ENCODE measurements around the gene PEG3. TPM values are rescaled to one million over a fixed set of nuclear protein-coding genes. Genes with fewer than 3 reads are reported as not detected.

PEG3 gene
- total RNA-seq, 1 donor from 2014 or later: not detected

DNA sequence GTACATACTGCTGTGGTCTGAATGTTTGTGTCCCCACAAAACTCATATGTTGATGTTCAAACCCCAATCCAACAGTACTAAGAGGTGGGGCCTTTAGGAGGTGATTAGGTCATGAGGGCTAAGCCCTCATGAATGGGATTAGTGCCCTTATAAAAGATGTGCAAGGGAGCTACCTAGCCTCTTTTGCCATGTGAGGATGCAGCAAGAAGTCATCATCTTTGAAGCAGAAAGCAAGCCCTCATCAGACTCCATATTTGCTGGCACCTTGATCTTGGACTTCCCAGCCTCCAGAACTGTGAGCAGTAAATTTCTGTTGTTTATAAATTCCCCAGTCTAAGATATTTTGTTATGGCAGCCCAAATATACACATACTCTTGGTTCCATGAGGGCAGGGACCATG lies 33.9 kb downstream of the PEG3 start:
- Histone ChIP-seq H3K27me3 (ENCODE audit: insufficient read depth, low read length) (no peaks in the 10 kb centered on the region), H3K79me2 (ENCODE audit: insufficient read depth, low read length) (no peaks in the 10 kb centered on the region), H2AFZ (ENCODE audit: low read depth, low read length) (no peak overlapping the region), H3K36me3 (ENCODE audit: insufficient read depth, low read length) (no peaks in the 10 kb centered on the region), H3K27ac (ENCODE audit: low read depth, low read length) (no peak overlapping the region), H3K4me1 (ENCODE audit: insufficient read depth, low read length) (no peaks in the 10 kb centered on the region), H4K20me1 (ENCODE audit: insufficient read depth, low read length) (no peaks in the 10 kb centered on the region), H3K4me3 (ENCODE audit: insufficient read depth, low read depth, low read length) (no peak overlapping the region), H3K4me2 (ENCODE audit: low read length) (no peak overlapping the region), H3K9ac (ENCODE audit: low read length) (no peak overlapping the region), H3K9me3 (ENCODE audit: insufficient read depth, low read depth, low read length) (peaks cover 20% of the 10 kb centered on the region)
- no peak for DNase-seq (ENCODE audit: low read depth)
- FAIRE-seq: no peak
- TF ChIP-seq, protein P1, sequence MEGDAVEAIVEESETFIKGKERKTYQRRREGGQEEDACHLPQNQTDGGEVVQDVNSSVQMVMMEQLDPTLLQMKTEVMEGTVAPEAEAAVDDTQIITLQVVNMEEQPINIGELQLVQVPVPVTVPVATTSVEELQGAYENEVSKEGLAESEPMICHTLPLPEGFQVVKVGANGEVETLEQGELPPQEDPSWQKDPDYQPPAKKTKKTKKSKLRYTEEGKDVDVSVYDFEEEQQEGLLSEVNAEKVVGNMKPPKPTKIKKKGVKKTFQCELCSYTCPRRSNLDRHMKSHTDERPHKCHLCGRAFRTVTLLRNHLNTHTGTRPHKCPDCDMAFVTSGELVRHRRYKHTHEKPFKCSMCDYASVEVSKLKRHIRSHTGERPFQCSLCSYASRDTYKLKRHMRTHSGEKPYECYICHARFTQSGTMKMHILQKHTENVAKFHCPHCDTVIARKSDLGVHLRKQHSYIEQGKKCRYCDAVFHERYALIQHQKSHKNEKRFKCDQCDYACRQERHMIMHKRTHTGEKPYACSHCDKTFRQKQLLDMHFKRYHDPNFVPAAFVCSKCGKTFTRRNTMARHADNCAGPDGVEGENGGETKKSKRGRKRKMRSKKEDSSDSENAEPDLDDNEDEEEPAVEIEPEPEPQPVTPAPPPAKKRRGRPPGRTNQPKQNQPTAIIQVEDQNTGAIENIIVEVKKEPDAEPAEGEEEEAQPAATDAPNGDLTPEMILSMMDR (IDR thresholded peaks at IDR 0.05; ENCODE audit: insufficient read depth, low read depth, low read length): no peak
- no peak for TF ChIP-seq EZH2 (IDR thresholded peaks at IDR 0.05; ENCODE audit: insufficient read depth, low read length)
- H3K4me3 Mint-ChIP-seq (ENCODE audit: unreplicated experiment): no peak overlapping the region
- H3K36me3 Mint-ChIP-seq (ENCODE audit: low read depth, unreplicated experiment): no peaks in the 10 kb centered on the region
- H3K9me3 Mint-ChIP-seq (ENCODE audit: unreplicated experiment): peaks cover 15% of the 10 kb centered on the region
- H3K27ac Mint-ChIP-seq (ENCODE audit: unreplicated experiment): no peak overlapping the region
- H3K27me3 Mint-ChIP-seq (ENCODE audit: low read depth, unreplicated experiment): no peaks in the 10 kb centered on the region
- no peaks in the 10 kb centered on the region for H3K4me1 Mint-ChIP-seq (ENCODE audit: low read depth, unreplicated experiment)

Other genes starting within 250 kb of the PEG3 start
- gene ZNF71, start 245.4 kb downstream of the PEG3 start, total RNA-seq: 10.9 and 12.2 TPM in 2 replicates
- gene SMIM17, start 197.6 kb downstream of the PEG3 start, total RNA-seq: 0.27 TPM in 1 of 2 replicates, not detected in the other
- gene ZNF835, start 169.0 kb downstream of the PEG3 start, total RNA-seq: not detected in 2 replicates
- gene ZIM2, start within 50 bp of the PEG3 start, total RNA-seq: not detected in 2 replicates

Measured in astrocyte (in vitro differentiated cells and primary cell).